ENCODE results near the gene PXDN. TPM values are rescaled to one million over a fixed set of nuclear protein-coding genes. Genes with fewer than 3 reads are reported as not detected.

PXDN gene
- total and polyA plus RNA-seq, 9 of the 15 experiments (the other 6 are each of a cell fraction or from before 2014, with no cell fraction given): 0.49 TPM; not detected in 8

DNA sequence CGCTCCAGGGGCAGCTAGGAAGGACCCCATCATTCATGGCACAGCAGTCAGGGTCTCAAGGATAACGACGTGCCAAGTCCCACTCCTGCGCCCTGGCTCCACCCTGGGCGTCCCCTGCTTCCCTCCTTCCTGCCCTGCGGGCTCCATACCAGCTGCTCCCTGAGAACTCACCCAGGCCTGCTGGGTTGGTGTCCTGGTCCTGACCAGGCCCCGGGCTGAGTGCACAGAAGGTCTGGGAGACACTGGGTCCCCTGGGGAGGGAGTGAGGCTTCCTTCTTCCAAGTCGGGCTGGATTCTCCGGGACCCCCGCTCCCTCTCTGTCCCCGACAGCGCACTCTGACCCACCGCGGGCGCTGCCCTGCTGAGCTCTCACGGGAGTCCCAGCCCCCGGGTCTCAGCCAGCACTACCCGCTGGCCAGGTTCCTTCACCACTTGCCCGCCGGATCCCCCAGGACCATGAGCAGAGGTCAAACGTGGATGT, 160.2 kb downstream of the PXDN start:
- FAIRE-seq: no peak
- no peak for DNase-seq (ENCODE audit: extremely low read depth in 1 of 4, low spot score in 3 of 4)
- Histone ChIP-seq H3K36me3 (ENCODE audit: control insufficient read depth, insufficient read depth, low read length) (no peaks in the 10 kb centered on the region), H3K4me3 (no peak overlapping the region), H4K20me1 (replicated peaks; ENCODE audit: control insufficient read depth, insufficient read depth, low read length) (no peaks in the 10 kb centered on the region), H3K4me1 (replicated peaks in 1 of 2; ENCODE audit: control insufficient read depth in 2 of 2, insufficient read depth in 2 of 2, low read length in 2 of 2) (no peaks in the 10 kb centered on the region), H3K27me3 (ENCODE audit: control insufficient read depth in 2 of 2, insufficient read depth in 2 of 2, low read length in 2 of 2) (peaks cover 7 to 40% of the 10 kb centered on the region in 2 experiments; a peak in 4 of 5 replicates), H2AFZ (ENCODE audit: low read depth, low read length) (no peak overlapping the region), H3K9me3 (replicated peaks; ENCODE audit: control insufficient read depth, insufficient read depth, low read depth, low read length) (no peaks in the 10 kb centered on the region), H3K4me2 (ENCODE audit: insufficient read depth, low read length) (no peak overlapping the region), H3K27ac (ENCODE audit: extremely low read depth, low read depth, low read length) (no peak overlapping the region), H3K9me1 (ENCODE audit: control insufficient read depth, insufficient read depth, low read length) (no peaks in the 10 kb centered on the region), H3K79me2 (ENCODE audit: control insufficient read depth, insufficient read depth, low read length) (no peaks in the 10 kb centered on the region), H3K9ac (ENCODE audit: insufficient read depth in 1 of 2, low read depth in 2 of 2, low read length in 2 of 2) (no peak overlapping the region)
- BruUV-seq (replicated peaks): no TSS peak
- TF ChIP-seq CBX5 (IDR thresholded peaks at IDR 0.05; ENCODE audit: borderline replicate concordance, low read depth) (no peak), TBL1XR1 (IDR thresholded peaks at IDR 0.05; ENCODE audit: low read length in 2 of 2) (no peak), ZNF639 (CRISPR knock-in tag; conservative IDR thresholded peaks at IDR 0.05 in 1 of 2, IDR thresholded peaks at IDR 0.05 in 1 of 2) (no peak), POU5F1 (IDR thresholded peaks at IDR 0.05; ENCODE audit: borderline replicate concordance, low read depth, low read length, partially characterized antibody) (no peak), SAFB2 (IDR thresholded peaks at IDR 0.05; ENCODE audit: borderline replicate concordance, low read depth, low read length, severe bottlenecking) (no peak), HDAC2 (IDR thresholded peaks at IDR 0.05) (no peak)
- CTCF ChIA-PET (ENCODE audit: low intra/inter-chr PET ratio): no interaction called here
- in situ Hi-C loops (cut with MboI) (no loop called here), intact Hi-C loops (cut with micrococcal nuclease) (no loop called here)
- WGBS (ENCODE audit: insufficient coverage, low coverage, missing lambda C conversion rate): 1% methylated on average over 20 of the region's 21 CpGs
- ATAC-seq: no peak
- POLR2A ChIA-PET: no interaction called here

Data from K562 (cell line).